ENCODE data around the gene PPP6R1.

DNA sequence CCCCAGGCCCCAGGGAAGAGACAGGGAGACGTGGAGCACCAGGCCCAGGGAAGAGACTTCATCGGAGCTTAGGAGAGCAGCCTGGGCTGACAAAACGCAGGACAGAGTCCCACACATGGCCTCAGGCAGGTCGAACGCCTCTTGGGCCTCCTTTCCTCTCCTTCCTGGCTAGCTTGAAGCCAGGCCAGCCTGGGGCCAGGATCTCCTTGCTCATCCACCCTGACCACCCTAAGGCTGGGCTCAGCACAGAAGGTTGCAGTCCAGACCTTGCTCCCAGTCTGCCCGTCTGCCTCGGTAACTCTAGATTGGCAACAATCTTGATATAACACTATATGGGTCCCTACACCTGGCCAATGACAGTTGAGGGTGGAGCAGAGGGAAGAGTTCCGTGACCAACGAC, 10.1 kb downstream of the PPP6R1 start:
- no peak for TF ChIP-seq CREB1 (IDR thresholded peaks at IDR 0.05; ENCODE audit: low read depth)
- TF ChIP-seq FOXM1 (IDR thresholded peaks at IDR 0.05; ENCODE audit: borderline replicate concordance, low read depth) = no peak
- TF ChIP-seq, protein P1, sequence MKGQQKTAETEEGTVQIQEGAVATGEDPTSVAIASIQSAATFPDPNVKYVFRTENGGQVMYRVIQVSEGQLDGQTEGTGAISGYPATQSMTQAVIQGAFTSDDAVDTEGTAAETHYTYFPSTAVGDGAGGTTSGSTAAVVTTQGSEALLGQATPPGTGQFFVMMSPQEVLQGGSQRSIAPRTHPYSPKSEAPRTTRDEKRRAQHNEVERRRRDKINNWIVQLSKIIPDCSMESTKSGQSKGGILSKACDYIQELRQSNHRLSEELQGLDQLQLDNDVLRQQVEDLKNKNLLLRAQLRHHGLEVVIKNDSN (IDR thresholded peaks at IDR 0.05) = no peak
- TF ChIP-seq TAF1 (IDR thresholded peaks at IDR 0.05; ENCODE audit: low read depth) = no peak
- TF ChIP-seq TCF12 (IDR thresholded peaks at IDR 0.05; ENCODE audit: low read depth) = no peak
- TF ChIP-seq, protein P2, sequence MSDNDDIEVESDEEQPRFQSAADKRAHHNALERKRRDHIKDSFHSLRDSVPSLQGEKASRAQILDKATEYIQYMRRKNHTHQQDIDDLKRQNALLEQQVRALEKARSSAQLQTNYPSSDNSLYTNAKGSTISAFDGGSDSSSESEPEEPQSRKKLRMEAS (IDR thresholded peaks at IDR 0.05) = no peak

Measured in Ishikawa (cell line).